CD4-positive, alpha-beta T cell treated with Interleukin-6 at 100 ng/mL for 8 hours (primary cell): Measurements from ENCODE around the gene CCDC121.
"Not testable (repeated sequence)": the region's sequence is repeated elsewhere in the genome, so short reads cannot be mapped to it uniquely, and the experiment has no call there.

Experiments
- DNase-seq: peaks from one replicate; pipeline ENCODE4 v3.0.0-alpha.2; 2020; ENCODE audit warnings: mixed read lengths, low spot score

The CCDC121 gene

GRCh38 chr2:27636766-27637165 lies 8.0 kb upstream of the CCDC121 start:
- no peak for DNase-seq

GRCh38 chr2:27634291-27634690 lies 5.5 kb upstream of the CCDC121 start:
- no peak for DNase-seq

GRCh38 chr2:27630257-27630656 lies 1.4 kb upstream of the CCDC121 start:
- not testable (repeated sequence) for DNase-seq

- no peak for DNase-seq
Observed at GRCh38 chr2:27627963-27628766, 647 bp downstream of the CCDC121 start.

- DNase-seq = not testable (repeated sequence)
Observed at GRCh38 chr2:27626921-27627320, 1.9 kb downstream of the CCDC121 start.

- not testable (repeated sequence) for DNase-seq
Observed at GRCh38 chr2:27626323-27626722, 2.5 kb downstream of the CCDC121 start.

- DNase-seq = no peak
Observed at GRCh38 chr2:27624943-27625342, 3.9 kb downstream of the CCDC121 start.

GRCh38 chr2:27622921-27623384 lies 5.9 kb downstream of the CCDC121 start:
- DNase-seq = no peak

GRCh38 chr2:27621524-27621923 lies 7.3 kb downstream of the CCDC121 start:
- no peak for DNase-seq

GRCh38 chr2:27615316-27615715 lies 13.5 kb downstream of the CCDC121 start:
- DNase-seq = no peak

GRCh38 chr2:27613985-27614384 lies 14.8 kb downstream of the CCDC121 start:
- no peak for DNase-seq

GRCh38 chr2:27606611-27607010 lies 22.2 kb downstream of the CCDC121 start:
- no peak for DNase-seq

- DNase-seq = no peak
Observed at GRCh38 chr2:27596627-27597026, 32.2 kb downstream of the CCDC121 start.

GRCh38 chr2:27595412-27595811 lies 33.4 kb downstream of the CCDC121 start:
- DNase-seq = not testable (repeated sequence)

- not testable (repeated sequence) for DNase-seq
Observed at GRCh38 chr2:27594020-27594703, 34.6 kb downstream of the CCDC121 start.

GRCh38 chr2:27593240-27593639 lies 35.6 kb downstream of the CCDC121 start:
- no peak for DNase-seq

GRCh38 chr2:27591745-27592144 lies 37.1 kb downstream of the CCDC121 start:
- no peak for DNase-seq

- no peak for DNase-seq
Observed at GRCh38 chr2:27588308-27588707, 40.5 kb downstream of the CCDC121 start.

GRCh38 chr2:27587025-27587424 lies 41.8 kb downstream of the CCDC121 start:
- DNase-seq = no peak

- no peak for DNase-seq
Observed at GRCh38 chr2:27584597-27584996, 44.2 kb downstream of the CCDC121 start.

- no peak for DNase-seq
Observed at GRCh38 chr2:27583390-27583915, 45.4 kb downstream of the CCDC121 start.

GRCh38 chr2:27582695-27583389 lies 46.0 kb downstream of the CCDC121 start, which contains the start of gene ZNF512:
Gene ZNF512, plus strand, starts transcription at chr2:27583042. Its CDS starts 71 bp downstream, at chr2:27583113.
- DNase-seq = peak; percentile 82
